Parathyroid adenoma (tissue), 2 donors: ENCODE data around the gene HSD3B7.

ENCODE experiments used
- H2AFZ ChIP-seq: fragments of 300-600 bp; sonication (generic); one replicate; pipeline ENCODE4 v1.7.0; 2017; ENCODE audit warnings: antibody characterized with exemption, mild to moderate bottlenecking
- H3K27ac ChIP-seq: fragments of 300-600 bp; sonication (generic); one replicate; pipeline ENCODE4 v1.7.0; 2017
- H3K27me3 ChIP-seq: fragments of 300-600 bp; sonication (generic); one replicate; pipeline ENCODE4 v1.7.0; 2017; ENCODE audit warnings: low read length; ENCODE audit not compliant: control insufficient read depth, insufficient read depth
- H3K36me3 ChIP-seq: fragments of 300-600 bp; sonication (generic); one replicate; pipeline ENCODE4 v1.7.0; 2017; ENCODE audit warnings: low read length; ENCODE audit not compliant: control insufficient read depth, insufficient read depth
- H3K4me1 ChIP-seq: fragments of 300-600 bp; sonication (generic); one replicate; pipeline ENCODE4 v1.7.0; 2017; ENCODE audit warnings: control low read depth
- H3K4me2 ChIP-seq: fragments of 300-600 bp; sonication (generic); one replicate; pipeline ENCODE4 v1.7.0; 2017; ENCODE audit warnings: low read length
- H3K4me3 ChIP-seq: fragments of 300-600 bp; sonication (generic); one replicate; pipeline ENCODE4 v1.7.0; 2017; ENCODE audit warnings: low read depth, low read length
- H3K79me2 ChIP-seq: fragments of 300-600 bp; sonication (generic); one replicate; pipeline ENCODE4 v1.7.0; 2017; ENCODE audit warnings: control low read depth
- H3K9ac ChIP-seq: fragments of 300-600 bp; sonication (generic); one replicate; pipeline ENCODE4 v1.7.0; 2017; ENCODE audit warnings: mild to moderate bottlenecking
- H3K9me3 ChIP-seq: fragments of 300-600 bp; sonication (generic); one replicate; pipeline ENCODE4 v1.7.0; 2017; ENCODE audit warnings: low read length; ENCODE audit not compliant: control insufficient read depth
- TF ChIP-seq, protein P1 (sequence below): fragments of 300-600 bp; sonication (generic); IDR thresholded peaks from one replicate; pipeline ENCODE4 v1.7.0; 2017; ENCODE audit warnings: antibody characterized with exemption, mild to moderate bottlenecking
- donor health status: primary hyperparathyroidism.

HSD3B7 gene

DNA sequence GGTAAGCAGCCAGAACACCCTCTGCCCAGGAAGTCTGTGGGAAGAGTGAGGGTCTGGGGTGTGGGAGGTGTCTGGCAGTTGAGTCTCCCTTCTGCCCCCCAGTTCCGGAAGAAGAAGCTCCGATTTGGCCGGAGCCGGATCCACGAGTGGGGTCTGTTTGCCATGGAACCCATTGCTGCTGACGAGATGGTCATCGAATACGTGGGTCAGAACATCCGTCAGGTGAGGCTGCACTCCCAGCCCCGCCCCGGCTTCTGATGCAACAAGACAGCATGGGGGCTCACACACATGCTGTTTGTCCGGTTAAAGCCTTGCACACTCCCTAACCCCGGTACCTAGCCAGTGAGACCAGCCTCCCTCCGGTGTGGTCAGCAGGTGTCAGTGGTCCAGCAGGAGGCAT lies 4.0 kb upstream of the HSD3B7 start:
- Histone ChIP-seq H3K27me3 (no peaks in the 10 kb centered on the region), H3K9ac (no peak overlapping the region), H3K4me2 (no peak overlapping the region), H3K4me1 (peaks cover 4% of the 10 kb centered on the region), H3K4me3 (no peak overlapping the region), H2AFZ (no peak overlapping the region), H3K27ac (no peak overlapping the region), H3K9me3 (no peaks in the 10 kb centered on the region), H3K36me3 (no peaks in the 10 kb centered on the region), H3K79me2 (no peaks in the 10 kb centered on the region)
- TF ChIP-seq, protein P1, sequence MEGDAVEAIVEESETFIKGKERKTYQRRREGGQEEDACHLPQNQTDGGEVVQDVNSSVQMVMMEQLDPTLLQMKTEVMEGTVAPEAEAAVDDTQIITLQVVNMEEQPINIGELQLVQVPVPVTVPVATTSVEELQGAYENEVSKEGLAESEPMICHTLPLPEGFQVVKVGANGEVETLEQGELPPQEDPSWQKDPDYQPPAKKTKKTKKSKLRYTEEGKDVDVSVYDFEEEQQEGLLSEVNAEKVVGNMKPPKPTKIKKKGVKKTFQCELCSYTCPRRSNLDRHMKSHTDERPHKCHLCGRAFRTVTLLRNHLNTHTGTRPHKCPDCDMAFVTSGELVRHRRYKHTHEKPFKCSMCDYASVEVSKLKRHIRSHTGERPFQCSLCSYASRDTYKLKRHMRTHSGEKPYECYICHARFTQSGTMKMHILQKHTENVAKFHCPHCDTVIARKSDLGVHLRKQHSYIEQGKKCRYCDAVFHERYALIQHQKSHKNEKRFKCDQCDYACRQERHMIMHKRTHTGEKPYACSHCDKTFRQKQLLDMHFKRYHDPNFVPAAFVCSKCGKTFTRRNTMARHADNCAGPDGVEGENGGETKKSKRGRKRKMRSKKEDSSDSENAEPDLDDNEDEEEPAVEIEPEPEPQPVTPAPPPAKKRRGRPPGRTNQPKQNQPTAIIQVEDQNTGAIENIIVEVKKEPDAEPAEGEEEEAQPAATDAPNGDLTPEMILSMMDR: no peak

DNA sequence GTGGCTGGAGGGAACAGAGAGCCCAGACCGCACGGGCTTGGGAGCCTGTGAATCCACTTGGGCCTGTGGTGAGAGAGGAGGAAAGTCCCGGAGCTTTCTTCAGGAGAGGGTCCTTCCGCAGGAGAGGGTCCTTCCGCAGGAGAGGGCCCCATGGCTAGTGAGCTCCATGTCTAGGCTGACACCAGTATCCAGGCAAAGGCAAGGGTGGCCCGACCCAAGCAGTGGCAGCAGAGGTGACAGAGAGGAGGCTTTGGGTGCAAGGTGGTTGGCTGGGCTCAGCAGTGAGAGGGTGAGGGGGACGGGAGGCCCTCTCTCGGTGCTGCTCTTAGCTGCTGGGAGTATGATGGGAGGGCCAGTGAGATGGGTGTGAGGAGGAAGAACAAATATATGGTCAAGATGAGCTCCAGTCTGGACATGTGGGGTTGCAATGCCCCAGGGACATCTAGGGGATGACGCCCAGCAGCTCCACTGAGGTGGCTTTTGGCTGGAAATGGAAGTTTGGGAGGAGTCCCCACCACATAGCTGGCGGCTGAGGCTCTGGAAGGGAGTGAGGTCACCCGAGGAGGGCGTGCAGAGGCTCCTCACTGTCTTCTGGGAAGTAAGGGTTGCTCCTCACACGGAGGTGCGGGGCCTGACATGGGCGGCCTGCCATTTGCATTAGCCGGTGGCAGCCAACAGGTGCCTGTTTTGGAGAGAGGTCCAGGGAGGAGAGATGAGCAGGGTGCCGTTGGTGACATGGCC lies 2.3 kb upstream of the HSD3B7 start:
- Histone ChIP-seq H2AFZ (no peak overlapping the region), H3K4me2 (no peak overlapping the region), H3K9me3 (no peaks in the 10 kb centered on the region), H3K9ac (no peak overlapping the region), H3K36me3 (no peaks in the 10 kb centered on the region), H3K79me2 (no peaks in the 10 kb centered on the region), H3K27ac (no peak overlapping the region), H3K4me3 (no peak overlapping the region), H3K4me1 (peaks cover 4% of the 10 kb centered on the region), H3K27me3 (no peaks in the 10 kb centered on the region)
- TF ChIP-seq, protein P1: no peak

DNA sequence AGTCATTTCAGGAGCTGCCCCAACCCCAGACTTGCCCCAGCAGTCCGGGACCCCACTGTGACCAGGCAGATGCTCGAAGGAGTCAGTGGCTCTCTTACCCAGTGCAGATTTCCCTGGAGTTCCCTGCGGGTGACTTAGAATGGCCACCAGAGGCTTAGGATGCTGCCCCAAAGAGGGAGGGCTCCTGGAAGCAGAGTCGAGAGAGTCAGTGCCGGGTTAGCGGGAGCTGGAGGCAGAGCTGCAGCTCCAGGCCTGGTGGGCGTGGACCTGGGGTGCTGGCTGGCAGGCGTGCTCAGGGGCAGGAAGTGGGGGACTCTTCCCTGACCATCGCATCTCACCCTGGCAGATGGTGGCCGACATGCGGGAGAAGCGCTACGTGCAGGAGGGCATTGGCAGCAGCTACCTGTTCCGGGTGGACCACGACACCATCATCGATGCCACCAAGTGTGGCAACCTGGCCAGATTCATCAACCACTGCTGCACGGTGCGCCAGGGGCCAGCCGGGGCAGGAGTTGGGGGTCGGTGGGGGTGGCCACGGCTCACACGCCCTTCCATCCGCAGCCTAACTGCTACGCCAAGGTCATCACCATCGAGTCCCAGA lies 1.6 kb upstream of the HSD3B7 start:
- Histone ChIP-seq H3K79me2 (no peaks in the 10 kb centered on the region), H2AFZ (no peak overlapping the region), H3K4me2 (no peak overlapping the region), H3K4me3 (no peak overlapping the region), H3K9ac (no peak overlapping the region), H3K36me3 (no peaks in the 10 kb centered on the region), H3K9me3 (no peaks in the 10 kb centered on the region), H3K27ac (no peak overlapping the region), H3K4me1 (peaks cover 4% of the 10 kb centered on the region), H3K27me3 (no peaks in the 10 kb centered on the region)
- TF ChIP-seq, protein P1: no peak

DNA sequence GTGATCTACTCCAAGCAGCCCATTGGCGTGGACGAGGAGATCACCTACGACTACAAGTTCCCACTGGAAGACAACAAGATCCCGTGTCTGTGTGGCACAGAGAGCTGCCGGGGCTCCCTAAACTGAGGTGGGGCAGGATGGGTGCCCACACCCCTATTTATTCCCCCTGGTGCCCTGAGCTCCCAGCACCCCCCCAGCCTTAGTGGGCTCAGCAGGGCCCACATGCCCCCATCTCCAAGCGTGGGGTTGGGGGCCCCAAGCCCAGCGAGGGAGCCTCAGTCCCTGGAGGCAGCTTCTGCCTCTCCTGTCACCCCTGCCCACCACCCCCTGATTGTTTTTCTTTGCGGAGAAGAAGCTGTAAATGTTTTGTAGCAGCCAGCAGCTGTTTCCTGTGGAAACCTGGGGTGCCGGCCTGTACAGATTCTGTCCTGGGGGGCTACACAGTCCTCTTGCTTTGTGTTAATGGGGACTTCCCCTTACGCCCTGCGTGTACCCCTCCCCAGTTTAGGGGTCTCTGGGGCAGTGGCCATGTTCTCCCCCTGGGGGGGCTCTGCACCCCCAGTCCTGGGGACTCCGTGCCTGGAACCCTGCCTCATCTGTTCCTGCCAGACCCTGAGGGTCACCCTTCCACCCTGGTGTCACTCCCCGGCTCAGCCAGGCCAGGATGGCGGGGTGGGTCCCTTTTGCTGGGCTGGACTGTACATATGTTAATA lies 953 bp upstream of the HSD3B7 start:
- no peak overlapping the region for H2AFZ ChIP-seq
- H3K27ac ChIP-seq: no peak overlapping the region
- H3K9me3 ChIP-seq: no peaks in the 10 kb centered on the region
- H3K4me1 ChIP-seq: peaks cover 4% of the 10 kb centered on the region
- no peaks in the 10 kb centered on the region for H3K79me2 ChIP-seq
- H3K4me2 ChIP-seq: no peak overlapping the region
- no peaks in the 10 kb centered on the region for H3K36me3 ChIP-seq
- H3K27me3 ChIP-seq: no peaks in the 10 kb centered on the region
- H3K4me3 ChIP-seq: no peak overlapping the region
- TF ChIP-seq, protein P1: no peak
- H3K9ac ChIP-seq: no peak overlapping the region
